ENCODE data around the gene TMEM33.
"Not testable (repeated sequence)": the region's sequence is repeated elsewhere in the genome, so short reads cannot be mapped to it uniquely, and the experiment has no call there.

TMEM33 gene, protein sequence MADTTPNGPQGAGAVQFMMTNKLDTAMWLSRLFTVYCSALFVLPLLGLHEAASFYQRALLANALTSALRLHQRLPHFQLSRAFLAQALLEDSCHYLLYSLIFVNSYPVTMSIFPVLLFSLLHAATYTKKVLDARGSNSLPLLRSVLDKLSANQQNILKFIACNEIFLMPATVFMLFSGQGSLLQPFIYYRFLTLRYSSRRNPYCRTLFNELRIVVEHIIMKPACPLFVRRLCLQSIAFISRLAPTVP

GRCh38 chr4:41934901-41935651 is at the start of gene TMEM33:
TSS of gene TMEM33 (plus strand) at chr4:41935429. CDS start at chr4:41935485, 56 bp downstream.
- Mint-ChIP-seq H3K36me3 (peaks cover 12% of the 10 kb centered on the region), H3K27ac (peak within 1 kb of the TSS; percentile 85), H3K9me3 (no peaks in the 10 kb centered on the region), H3K27me3 (no peaks in the 10 kb centered on the region), H3K4me1 (peaks cover 43% of the 10 kb centered on the region), H3K4me3 (peak within 1 kb of the TSS; percentile 94)
- CTCF ChIA-PET = interaction anchor here (1.1 kb wide), 1 partner anchor 46 kb away, joined by 3 read pairs; no protein-coding TSS in a partner anchor
- peak; percentile 86 for DNase-seq

DNA sequence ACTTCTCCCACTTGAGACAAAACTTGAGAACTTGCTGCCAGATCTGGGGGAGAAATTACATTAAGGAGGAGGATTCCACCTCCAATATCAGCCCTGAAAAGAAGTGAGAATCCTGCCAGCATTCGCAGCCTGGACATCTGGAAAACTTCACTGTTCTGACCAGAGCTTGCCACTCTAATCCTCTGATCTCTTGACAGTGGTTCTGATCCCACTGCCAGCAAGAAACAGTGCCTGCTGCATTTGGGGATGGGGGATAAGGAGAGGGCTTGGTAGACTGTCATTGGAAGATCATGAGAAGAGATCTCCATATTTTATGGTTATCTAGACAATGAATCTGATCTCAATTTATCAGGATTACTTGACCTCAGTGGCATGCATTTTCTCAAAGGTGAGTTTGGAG is 49.8 kb upstream of the TMEM33 start:
- DNase-seq = no peak
- no peak overlapping the region for H3K27ac Mint-ChIP-seq
- H3K4me3 Mint-ChIP-seq = no peak overlapping the region
- CTCF ChIA-PET = interaction anchor here (0.9 kb wide), 1 partner anchor 30 kb away, joined by 3 read pairs; no protein-coding TSS in a partner anchor
- H3K27me3 Mint-ChIP-seq = peaks cover 65% of the 10 kb centered on the region
- H3K4me1 Mint-ChIP-seq = peaks cover 9% of the 10 kb centered on the region
- H3K9me3 Mint-ChIP-seq = no peaks in the 10 kb centered on the region
- H3K36me3 Mint-ChIP-seq = no peaks in the 10 kb centered on the region

DNA sequence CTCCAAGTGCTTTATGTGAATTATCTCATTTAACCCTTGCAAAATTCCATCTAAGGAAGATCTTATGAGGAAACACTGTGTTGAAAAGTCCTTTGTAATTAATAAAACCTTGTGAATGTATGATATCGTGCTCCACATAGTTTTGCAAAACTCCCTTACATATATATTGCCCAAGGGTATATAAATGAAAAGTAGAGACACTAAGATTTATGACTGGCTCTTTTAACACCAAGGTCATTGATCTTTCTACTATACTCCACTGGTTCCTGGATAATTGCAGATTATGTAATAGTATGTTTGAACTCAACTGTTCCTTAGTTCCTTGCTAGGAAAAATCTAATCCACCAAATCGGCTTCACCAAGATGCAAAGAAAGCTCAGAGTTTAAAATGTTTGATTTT is 48.0 kb upstream of the TMEM33 start:
- CTCF ChIA-PET = interaction anchor here (0.6 to 2.3 kb wide), 9 partner anchors 12 to 1522 kb away, joined by 3 to 9 read pairs (median 3); no protein-coding TSS in a partner anchor
- H3K36me3 Mint-ChIP-seq = no peaks in the 10 kb centered on the region
- DNase-seq = no peak
- no peak overlapping the region for H3K4me3 Mint-ChIP-seq
- H3K9me3 Mint-ChIP-seq = no peaks in the 10 kb centered on the region
- peaks cover 47% of the 10 kb centered on the region for H3K27me3 Mint-ChIP-seq
- H3K27ac Mint-ChIP-seq = no peak overlapping the region
- H3K4me1 Mint-ChIP-seq = peaks cover 3% of the 10 kb centered on the region

- no peaks in the 10 kb centered on the region for H3K9me3 Mint-ChIP-seq
- H3K4me3 Mint-ChIP-seq = no peak overlapping the region
- peaks cover 1% of the 10 kb centered on the region for H3K4me1 Mint-ChIP-seq
- H3K36me3 Mint-ChIP-seq = no peaks in the 10 kb centered on the region
- H3K27ac Mint-ChIP-seq = no peak overlapping the region
- DNase-seq = peak; percentile 57
- peaks cover 41% of the 10 kb centered on the region for H3K27me3 Mint-ChIP-seq
- CTCF ChIA-PET = interaction anchor here (0.6 to 2.3 kb wide), 14 partner anchors 11 to 1521 kb away, joined by 3 to 9 read pairs (median 3); partner anchors contain the start of gene PHOX2B
Observed at GRCh38 chr4:41887821-41888686, 47.2 kb upstream of the TMEM33 start.

GRCh38 chr4:41888687-41889074 is 46.5 kb upstream of the TMEM33 start:
- Mint-ChIP-seq H3K4me1 (no peaks in the 10 kb centered on the region), H3K27ac (no peak overlapping the region), H3K27me3 (peaks cover 37% of the 10 kb centered on the region), H3K9me3 (no peaks in the 10 kb centered on the region), H3K36me3 (no peaks in the 10 kb centered on the region), H3K4me3 (no peak overlapping the region)
- DNase-seq = no peak
- CTCF ChIA-PET = interaction anchor here (1.0 to 2.3 kb wide), 8 partner anchors 12 to 195 kb away, joined by 3 to 9 read pairs (median 4); partner anchors contain the start of genes PHOX2B and TMEM33

GRCh38 chr4:41889317-41889716 is 45.9 kb upstream of the TMEM33 start:
- no peak overlapping the region for H3K27ac Mint-ChIP-seq
- CTCF ChIA-PET = interaction anchor here (1.2 to 2.0 kb wide), 2 partner anchors 12 to 45 kb away, joined by 3 to 6 read pairs; partner anchors contain the start of gene TMEM33
- no peak for DNase-seq
- no peak overlapping the region for H3K4me3 Mint-ChIP-seq
- H3K27me3 Mint-ChIP-seq = peaks cover 33% of the 10 kb centered on the region
- no peaks in the 10 kb centered on the region for H3K36me3 Mint-ChIP-seq
- H3K9me3 Mint-ChIP-seq = no peaks in the 10 kb centered on the region
- H3K4me1 Mint-ChIP-seq = no peaks in the 10 kb centered on the region

DNA sequence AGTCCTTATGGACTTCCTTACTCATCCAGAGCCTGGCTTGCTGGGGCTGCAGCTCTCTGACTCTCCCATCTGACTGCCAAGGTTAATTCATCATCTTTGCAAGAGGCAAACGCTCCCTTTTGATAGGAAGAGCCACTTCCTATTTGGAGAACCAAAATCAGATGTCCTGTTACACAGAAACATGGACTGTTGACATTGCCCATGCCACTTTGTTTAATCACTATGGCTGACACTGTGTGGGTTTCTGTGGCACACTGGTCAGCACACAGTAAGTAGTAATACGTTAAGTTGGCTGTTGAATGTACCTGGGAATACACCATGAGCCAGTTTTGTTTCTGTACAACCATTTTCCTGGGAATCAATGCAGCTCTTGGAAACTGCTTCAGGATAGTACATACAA is 45.1 kb upstream of the TMEM33 start:
- Mint-ChIP-seq H3K4me3 (no peak overlapping the region), H3K36me3 (no peaks in the 10 kb centered on the region), H3K27me3 (peaks cover 25% of the 10 kb centered on the region), H3K9me3 (no peaks in the 10 kb centered on the region), H3K27ac (no peak overlapping the region), H3K4me1 (no peaks in the 10 kb centered on the region)
- CTCF ChIA-PET = interaction anchor here (1.2 kb wide), 1 partner anchor 45 kb away, joined by 3 read pairs; the partner anchor contains the start of gene TMEM33
- DNase-seq = no peak

- H3K27me3 Mint-ChIP-seq = peaks cover 4% of the 10 kb centered on the region
- no peak overlapping the region for H3K27ac Mint-ChIP-seq
- no peak overlapping the region for H3K4me3 Mint-ChIP-seq
- CTCF ChIA-PET = no interaction called here
- H3K36me3 Mint-ChIP-seq = no peaks in the 10 kb centered on the region
- no peaks in the 10 kb centered on the region for H3K4me1 Mint-ChIP-seq
- no peaks in the 10 kb centered on the region for H3K9me3 Mint-ChIP-seq
- DNase-seq = no peak
Observed at GRCh38 chr4:41896648-41897047, 38.6 kb upstream of the TMEM33 start.

DNA sequence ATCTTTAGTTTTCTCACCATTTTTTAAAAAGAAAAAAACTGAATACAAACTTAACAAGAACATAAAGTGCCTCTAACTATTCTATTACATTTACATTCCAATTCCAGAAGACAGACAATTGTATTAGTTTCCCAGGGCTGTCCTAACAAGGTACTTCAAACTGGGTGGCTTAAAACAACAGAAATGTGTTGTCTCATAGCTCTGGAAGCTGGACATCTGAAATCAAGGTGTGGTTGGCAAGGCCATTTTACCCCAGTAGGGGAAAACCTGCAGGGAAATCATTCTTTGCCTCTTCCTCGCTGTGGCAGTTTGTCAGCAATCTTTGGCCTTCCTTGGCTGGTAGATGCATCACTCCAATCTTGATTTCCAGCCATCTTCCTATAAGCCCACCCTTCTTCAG is 37.5 kb upstream of the TMEM33 start:
- H3K27ac Mint-ChIP-seq = no peak overlapping the region
- H3K36me3 Mint-ChIP-seq = no peaks in the 10 kb centered on the region
- H3K4me3 Mint-ChIP-seq = no peak overlapping the region
- CTCF ChIA-PET = no interaction called here
- peaks cover 4% of the 10 kb centered on the region for H3K27me3 Mint-ChIP-seq
- H3K4me1 Mint-ChIP-seq = no peaks in the 10 kb centered on the region
- no peaks in the 10 kb centered on the region for H3K9me3 Mint-ChIP-seq
- DNase-seq = no peak

DNA sequence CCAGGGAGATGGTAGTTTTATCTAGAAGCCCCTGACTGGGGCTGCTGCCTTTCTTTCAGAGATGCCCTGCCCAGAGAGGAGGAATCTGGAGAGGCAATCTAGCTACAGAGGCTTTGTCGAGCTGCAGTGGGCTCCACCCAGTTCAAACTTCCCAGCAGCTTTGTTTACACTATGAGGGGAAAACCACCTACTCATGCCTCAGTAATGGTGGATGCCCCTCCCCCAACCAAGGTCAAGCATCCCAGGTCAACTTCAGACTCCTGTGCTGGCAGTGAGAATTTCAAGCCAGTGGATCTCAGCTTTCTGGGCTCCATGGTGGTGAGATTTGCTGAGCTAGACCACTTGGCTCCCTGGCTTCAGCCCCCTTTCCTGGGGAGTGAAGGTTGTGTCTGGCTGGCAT is 26.1 kb upstream of the TMEM33 start:
- H3K27me3 Mint-ChIP-seq, DNase-seq, H3K4me3 Mint-ChIP-seq, H3K27ac Mint-ChIP-seq, H3K4me1 Mint-ChIP-seq, CTCF ChIA-PET, H3K9me3 Mint-ChIP-seq, H3K36me3 Mint-ChIP-seq: not testable (repeated sequence)

DNA sequence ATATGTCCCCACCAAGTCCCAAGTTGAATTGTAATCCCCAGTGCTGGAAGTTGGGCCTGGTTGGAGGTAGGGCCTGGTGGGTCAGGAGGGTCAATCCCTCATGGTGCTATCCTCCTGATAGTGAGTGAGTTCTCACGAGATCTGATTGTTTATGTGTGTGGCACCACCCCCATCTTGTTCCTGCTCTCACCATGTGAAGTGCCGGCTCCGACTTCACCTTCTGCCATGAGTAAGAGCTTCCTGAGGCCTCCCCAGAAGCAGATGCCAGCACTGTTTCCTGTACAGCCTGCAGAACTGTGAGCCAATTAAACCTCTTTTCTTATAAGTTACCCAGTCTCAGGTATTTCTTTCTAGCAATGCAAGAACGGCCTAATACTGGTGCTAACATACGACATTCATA is 22.7 kb upstream of the TMEM33 start:
- Mint-ChIP-seq H3K4me3 (no peak overlapping the region), H3K9me3 (peaks cover 3% of the 10 kb centered on the region), H3K27ac (no peak overlapping the region), H3K36me3 (no peaks in the 10 kb centered on the region), H3K27me3 (no peaks in the 10 kb centered on the region), H3K4me1 (peaks cover 5% of the 10 kb centered on the region)
- CTCF ChIA-PET = no interaction called here
- DNase-seq = no peak

DNA sequence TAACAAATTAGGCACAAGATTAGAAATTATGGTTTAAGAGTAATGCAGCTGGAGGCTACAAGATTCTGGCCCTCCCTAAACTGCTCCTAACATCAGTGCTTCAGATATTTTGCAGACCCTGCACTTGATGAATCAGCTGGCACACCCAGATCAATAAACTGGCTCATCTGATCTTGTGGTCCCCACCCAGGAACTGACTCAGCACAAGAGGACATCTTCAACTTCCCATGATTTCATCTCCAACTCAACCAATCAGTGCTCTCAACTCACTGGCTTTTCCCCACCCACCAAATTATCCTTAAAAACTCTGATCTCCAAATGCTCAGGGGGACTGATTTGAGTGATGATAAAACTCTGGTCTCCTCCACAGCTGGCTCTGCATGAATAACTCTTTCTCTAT is 21.7 kb upstream of the TMEM33 start:
- H3K27me3 Mint-ChIP-seq = no peaks in the 10 kb centered on the region
- DNase-seq = no peak
- CTCF ChIA-PET = no interaction called here
- H3K4me1 Mint-ChIP-seq = peaks cover 5% of the 10 kb centered on the region
- H3K4me3 Mint-ChIP-seq = no peak overlapping the region
- no peaks in the 10 kb centered on the region for H3K36me3 Mint-ChIP-seq
- peaks cover under 1% of the 10 kb centered on the region for H3K9me3 Mint-ChIP-seq
- no peak overlapping the region for H3K27ac Mint-ChIP-seq

GRCh38 chr4:41918278-41918677 is 17.0 kb upstream of the TMEM33 start:
- H3K4me3 Mint-ChIP-seq = no peak overlapping the region
- no peaks in the 10 kb centered on the region for H3K36me3 Mint-ChIP-seq
- CTCF ChIA-PET = no interaction called here
- H3K27ac Mint-ChIP-seq = no peak overlapping the region
- DNase-seq = no peak
- peaks cover 5% of the 10 kb centered on the region for H3K4me1 Mint-ChIP-seq
- H3K27me3 Mint-ChIP-seq = no peaks in the 10 kb centered on the region
- peaks cover 10% of the 10 kb centered on the region for H3K9me3 Mint-ChIP-seq

DNA sequence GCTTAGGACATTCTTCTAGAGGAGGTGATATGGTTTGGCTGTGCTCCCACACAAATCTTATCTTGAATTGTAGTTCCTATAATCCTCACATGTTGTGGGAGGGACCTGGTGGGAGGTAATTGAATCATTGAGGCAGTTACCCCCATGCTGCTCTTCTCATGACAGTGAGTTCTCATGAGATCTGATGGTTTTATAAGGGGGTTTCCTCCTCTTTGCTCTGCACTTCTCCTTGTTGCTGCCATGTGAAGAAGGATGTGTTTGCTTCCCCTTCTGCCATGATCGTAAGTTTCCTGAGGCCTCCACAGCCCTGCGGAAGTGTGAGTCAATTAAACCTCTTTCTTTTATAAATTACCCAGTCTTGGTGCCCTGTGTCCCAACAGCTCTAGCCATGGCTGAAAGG is 14.8 kb upstream of the TMEM33 start:
- H3K27me3 Mint-ChIP-seq, H3K27ac Mint-ChIP-seq, H3K4me3 Mint-ChIP-seq, H3K36me3 Mint-ChIP-seq, H3K9me3 Mint-ChIP-seq, H3K4me1 Mint-ChIP-seq, CTCF ChIA-PET, DNase-seq: not testable (repeated sequence)
